Fibroblast of villous mesenchyme (primary cell): ENCODE results near the gene PTPRN2. TPM values are rescaled to one million over a fixed set of nuclear protein-coding genes. Genes with fewer than 3 reads are reported as not detected.

ENCODE experiments used
- DNase-seq: peaks from one replicate; pipeline ENCODE4 v3.0.0-alpha.2; 2010; ENCODE audit warnings: low read depth
- H3K4me3 ChIP-seq: 2 replicates; pipeline ENCODE4 v1.5.1; 2011; ENCODE audit warnings: low read depth, mild to moderate bottlenecking, low read length
- total RNA-seq: library from RNA; depleted of rRNA; stranded (reverse); fragments of >200 nt; gene quantifications from 2 replicates; pipeline ENCODE4 v1.2.3, GENCODE V29; 2012
- TF ChIP-seq, protein P1 (sequence below): IDR thresholded peaks from 2 replicates; pipeline ENCODE4 v1.5.1; 2012; ENCODE audit warnings: low read depth, mild to moderate bottlenecking, low read length; ENCODE audit not compliant: insufficient read depth

The PTPRN2 gene
- total RNA-seq, 1 donor, result not detected

GRCh38 chr7:157846271-157846670 lies 741.4 kb downstream of the PTPRN2 start:
- H3K4me3 ChIP-seq, result no peak overlapping the region
- TF ChIP-seq, protein P1, sequence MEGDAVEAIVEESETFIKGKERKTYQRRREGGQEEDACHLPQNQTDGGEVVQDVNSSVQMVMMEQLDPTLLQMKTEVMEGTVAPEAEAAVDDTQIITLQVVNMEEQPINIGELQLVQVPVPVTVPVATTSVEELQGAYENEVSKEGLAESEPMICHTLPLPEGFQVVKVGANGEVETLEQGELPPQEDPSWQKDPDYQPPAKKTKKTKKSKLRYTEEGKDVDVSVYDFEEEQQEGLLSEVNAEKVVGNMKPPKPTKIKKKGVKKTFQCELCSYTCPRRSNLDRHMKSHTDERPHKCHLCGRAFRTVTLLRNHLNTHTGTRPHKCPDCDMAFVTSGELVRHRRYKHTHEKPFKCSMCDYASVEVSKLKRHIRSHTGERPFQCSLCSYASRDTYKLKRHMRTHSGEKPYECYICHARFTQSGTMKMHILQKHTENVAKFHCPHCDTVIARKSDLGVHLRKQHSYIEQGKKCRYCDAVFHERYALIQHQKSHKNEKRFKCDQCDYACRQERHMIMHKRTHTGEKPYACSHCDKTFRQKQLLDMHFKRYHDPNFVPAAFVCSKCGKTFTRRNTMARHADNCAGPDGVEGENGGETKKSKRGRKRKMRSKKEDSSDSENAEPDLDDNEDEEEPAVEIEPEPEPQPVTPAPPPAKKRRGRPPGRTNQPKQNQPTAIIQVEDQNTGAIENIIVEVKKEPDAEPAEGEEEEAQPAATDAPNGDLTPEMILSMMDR, result no peak
- no peak for DNase-seq

GRCh38 chr7:157845203-157845835 lies 742.3 kb downstream of the PTPRN2 start:
- DNase-seq, result no peak
- no peak overlapping the region for H3K4me3 ChIP-seq
- TF ChIP-seq, protein P1, result no peak

- DNase-seq, result no peak
- H3K4me3 ChIP-seq, result no peak overlapping the region
- TF ChIP-seq, protein P1, result no peak
Observed at GRCh38 chr7:157844611-157845010, 743.0 kb downstream of the PTPRN2 start.

DNA sequence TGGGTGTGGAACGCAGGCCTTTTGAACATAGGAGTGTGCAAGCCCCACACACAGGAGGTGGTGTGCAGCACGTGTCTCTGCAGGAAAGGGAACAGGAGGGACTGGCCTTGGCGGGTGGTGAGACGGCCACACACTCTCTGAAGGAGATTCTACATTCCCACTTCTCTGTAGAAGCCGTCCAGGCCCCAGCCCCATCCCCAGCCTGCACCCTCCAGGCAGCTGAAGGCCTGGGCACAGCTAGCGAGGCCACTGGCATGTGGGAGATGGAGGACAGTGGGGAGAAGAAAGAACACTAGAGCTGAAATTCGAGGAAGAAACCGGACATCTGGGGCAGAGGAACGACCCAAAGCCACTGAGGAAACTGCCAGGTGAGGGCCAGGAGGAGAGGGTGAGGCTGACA lies 743.5 kb downstream of the PTPRN2 start:
- TF ChIP-seq, protein P1, result no peak
- DNase-seq, result no peak
- H3K4me3 ChIP-seq, result no peak overlapping the region

GRCh38 chr7:157843336-157844140 lies 744.1 kb downstream of the PTPRN2 start:
- TF ChIP-seq, protein P1, result no peak
- no peak overlapping the region for H3K4me3 ChIP-seq
- DNase-seq, result no peak

- TF ChIP-seq, protein P1, result no peak
- H3K4me3 ChIP-seq, result no peak overlapping the region
- no peak for DNase-seq
Observed at GRCh38 chr7:157841773-157842370, 745.8 kb downstream of the PTPRN2 start.
